SK-N-SH (cell line): ENCODE measurements around the gene ANKRD50.

Experiments used
- CTCF ChIP-seq: fragments of 200-600 bp; sonication (generic); IDR thresholded peaks from 2 replicates; pipeline ENCODE4 v1.6.1; 2017; ENCODE audit warnings: antibody characterized with exemption, mild to moderate bottlenecking, moderate library complexity
- EP300 ChIP-seq, 2 experiments: IDR thresholded peaks; 2 replicates each; pipeline versions ENCODE4 v1.4.0 to v1.6.1; 2012; ENCODE audit warnings: borderline replicate concordance in 1 of 2, low read depth in 1 of 2, low read length in 1 of 2
- RAD21 ChIP-seq: IDR thresholded peaks from 2 replicates; pipeline ENCODE4 v1.6.1; 2012; ENCODE audit warnings: mild to moderate bottlenecking, low read length
- RXRA ChIP-seq: IDR thresholded peaks from 2 replicates; pipeline ENCODE4 v1.4.0; 2012; ENCODE audit warnings: low read depth, mild to moderate bottlenecking, borderline replicate concordance
- SIN3A ChIP-seq: IDR thresholded peaks from 2 replicates; pipeline ENCODE4 v1.6.1; 2012; ENCODE audit warnings: low read depth, mild to moderate bottlenecking, low read length, moderate library complexity, borderline replicate concordance
- SMC3 ChIP-seq: IDR thresholded peaks from 2 replicates; pipeline ENCODE4 v1.6.1; 2012; ENCODE audit warnings: low read depth, low read length, improper control_type of control experiment
- TF ChIP-seq, protein P1 (sequence below): IDR thresholded peaks from 2 replicates; pipeline ENCODE4 v1.4.0; 2012; ENCODE audit warnings: low read depth

GRCh38 chr4:124635331-124635730 lies 77.2 kb downstream of the ANKRD50 start:
- TF ChIP-seq CTCF (no peak), RXRA (no peak), SIN3A (no peak), SMC3 (no peak), EP300 (IDR thresholded peaks at IDR 0.05; ENCODE audit: borderline replicate concordance in 1 of 2, low read depth in 1 of 2, low read length in 1 of 2) (no peak), RAD21 (no peak)
- TF ChIP-seq, protein P1, sequence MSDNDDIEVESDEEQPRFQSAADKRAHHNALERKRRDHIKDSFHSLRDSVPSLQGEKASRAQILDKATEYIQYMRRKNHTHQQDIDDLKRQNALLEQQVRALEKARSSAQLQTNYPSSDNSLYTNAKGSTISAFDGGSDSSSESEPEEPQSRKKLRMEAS = no peak
